ENCODE data around the gene TADA2A.
"Not testable (repeated sequence)": the region's sequence is repeated elsewhere in the genome, so short reads cannot be mapped to it uniquely, and the experiment has no call there.

TADA2A gene

GRCh38 chr17:37429039-37429438, 22.4 kb downstream of the TADA2A start:
- ATAC-seq = no peak
- Mint-ChIP-seq H3K4me1 (peaks cover 22% of the 10 kb centered on the region), H3K4me3 (no peak overlapping the region), H3K9me3 (no peaks in the 10 kb centered on the region), H3K36me3 (peaks cover 86% of the 10 kb centered on the region), H3K27ac (peak overlapping the region; percentile 78)
- DNase-seq (ENCODE audit: low spot score in 2 of 2) = no peak

- H3K4me1 Mint-ChIP-seq = peaks cover 22% of the 10 kb centered on the region
- DNase-seq (ENCODE audit: low spot score in 2 of 2) = no peak
- H3K27ac Mint-ChIP-seq = peak overlapping the region; percentile 78
- no peaks in the 10 kb centered on the region for H3K9me3 Mint-ChIP-seq
- ATAC-seq = no peak
- peak overlapping the region; percentile 21 for H3K4me3 Mint-ChIP-seq
- peaks cover 86% of the 10 kb centered on the region for H3K36me3 Mint-ChIP-seq
Observed at GRCh38 chr17:37429453-37429852, 22.8 kb downstream of the TADA2A start.

- ATAC-seq (peak; percentile 95), DNase-seq (ENCODE audit: low spot score in 2 of 2) (no peak)
- peak overlapping the region; percentile 21 for H3K4me3 Mint-ChIP-seq
- no peaks in the 10 kb centered on the region for H3K9me3 Mint-ChIP-seq
- peak overlapping the region; percentile 78 for H3K27ac Mint-ChIP-seq
- peaks cover 85% of the 10 kb centered on the region for H3K36me3 Mint-ChIP-seq
- peaks cover 22% of the 10 kb centered on the region for H3K4me1 Mint-ChIP-seq
Observed at GRCh38 chr17:37430051-37430627, 23.5 kb downstream of the TADA2A start.

GRCh38 chr17:37432671-37433070, 26.0 kb downstream of the TADA2A start:
- Mint-ChIP-seq H3K27ac (no peak overlapping the region), H3K4me3 (no peak overlapping the region), H3K4me1 (peaks cover 22% of the 10 kb centered on the region), H3K36me3 (peaks cover 82% of the 10 kb centered on the region), H3K9me3 (no peaks in the 10 kb centered on the region)
- DNase-seq (ENCODE audit: low spot score in 2 of 2) = no peak
- no peak for ATAC-seq

GRCh38 chr17:37438141-37438540, 31.5 kb downstream of the TADA2A start:
- no peaks in the 10 kb centered on the region for H3K4me1 Mint-ChIP-seq
- H3K36me3 Mint-ChIP-seq = peaks cover 94% of the 10 kb centered on the region
- ATAC-seq (no peak), DNase-seq (ENCODE audit: low spot score in 2 of 2) (no peak)
- H3K9me3 Mint-ChIP-seq = no peaks in the 10 kb centered on the region
- H3K27ac Mint-ChIP-seq = peak overlapping the region; percentile 70
- no peak overlapping the region for H3K4me3 Mint-ChIP-seq

GRCh38 chr17:37440424-37440823, 33.7 kb downstream of the TADA2A start:
- ATAC-seq (no peak), DNase-seq (ENCODE audit: low spot score in 2 of 2) (no peak)
- peak overlapping the region; percentile 10 for H3K27ac Mint-ChIP-seq
- H3K36me3 Mint-ChIP-seq = peaks cover 98% of the 10 kb centered on the region
- no peak overlapping the region for H3K4me3 Mint-ChIP-seq
- no peaks in the 10 kb centered on the region for H3K4me1 Mint-ChIP-seq
- H3K9me3 Mint-ChIP-seq = no peaks in the 10 kb centered on the region

- not testable (repeated sequence) for DNase-seq (ENCODE audit: low spot score in 2 of 2); H3K27ac Mint-ChIP-seq; H3K9me3 Mint-ChIP-seq; H3K4me3 Mint-ChIP-seq; H3K4me1 Mint-ChIP-seq; ATAC-seq
- H3K36me3 Mint-ChIP-seq = peaks cover 98% of the 10 kb centered on the region
Observed at GRCh38 chr17:37441369-37442014, 34.8 kb downstream of the TADA2A start.

- Mint-ChIP-seq H3K4me1 (peaks cover 6% of the 10 kb centered on the region), H3K36me3 (peaks cover 97% of the 10 kb centered on the region), H3K27ac (no peak overlapping the region), H3K9me3 (no peaks in the 10 kb centered on the region), H3K4me3 (no peak overlapping the region)
- DNase-seq (ENCODE audit: low spot score in 2 of 2) (no peak), ATAC-seq (no peak)
Observed at GRCh38 chr17:37446027-37446426, 39.3 kb downstream of the TADA2A start.

GRCh38 chr17:37447641-37448040, 41.0 kb downstream of the TADA2A start:
- Mint-ChIP-seq H3K27ac (peak overlapping the region; percentile 21), H3K4me1 (peaks cover 6% of the 10 kb centered on the region), H3K9me3 (no peaks in the 10 kb centered on the region), H3K36me3 (peaks cover 95% of the 10 kb centered on the region), H3K4me3 (no peak overlapping the region)
- DNase-seq (ENCODE audit: low spot score in 2 of 2) = no peak
- peak; percentile 90 for ATAC-seq

GRCh38 chr17:37450112-37450511, 43.4 kb downstream of the TADA2A start:
- DNase-seq (ENCODE audit: low spot score in 2 of 2) (no peak), ATAC-seq (no peak)
- Mint-ChIP-seq H3K27ac (no peak overlapping the region), H3K4me1 (peaks cover 6% of the 10 kb centered on the region), H3K9me3 (no peaks in the 10 kb centered on the region), H3K36me3 (peaks cover 83% of the 10 kb centered on the region), H3K4me3 (no peak overlapping the region)

- DNase-seq (ENCODE audit: low spot score in 2 of 2); H3K9me3 Mint-ChIP-seq; H3K4me1 Mint-ChIP-seq; H3K4me3 Mint-ChIP-seq; ATAC-seq; H3K27ac Mint-ChIP-seq: not testable (repeated sequence)
- H3K36me3 Mint-ChIP-seq = peaks cover 66% of the 10 kb centered on the region
Observed at GRCh38 chr17:37457801-37458200, 51.1 kb downstream of the TADA2A start.

GRCh38 chr17:37458805-37459204, 52.1 kb downstream of the TADA2A start:
- Mint-ChIP-seq H3K9me3 (no peaks in the 10 kb centered on the region), H3K4me1 (peaks cover 4% of the 10 kb centered on the region), H3K4me3 (no peak overlapping the region), H3K36me3 (peaks cover 66% of the 10 kb centered on the region), H3K27ac (no peak overlapping the region)
- no peak for DNase-seq (ENCODE audit: low spot score in 2 of 2)
- no peak for ATAC-seq

- Mint-ChIP-seq H3K9me3 (no peaks in the 10 kb centered on the region), H3K4me1 (peaks cover 4% of the 10 kb centered on the region), H3K36me3 (peaks cover 84% of the 10 kb centered on the region), H3K4me3 (no peak overlapping the region), H3K27ac (peak overlapping the region; percentile 43)
- DNase-seq (ENCODE audit: low spot score in 2 of 2) (no peak), ATAC-seq (peak; percentile 74)
Observed at GRCh38 chr17:37461668-37462067, 55.0 kb downstream of the TADA2A start.

- peaks cover 90% of the 10 kb centered on the region for H3K36me3 Mint-ChIP-seq
- no peak overlapping the region for H3K27ac Mint-ChIP-seq
- H3K9me3 Mint-ChIP-seq = no peaks in the 10 kb centered on the region
- peaks cover 4% of the 10 kb centered on the region for H3K4me1 Mint-ChIP-seq
- no peak for DNase-seq (ENCODE audit: low spot score in 2 of 2)
- ATAC-seq = no peak
- H3K4me3 Mint-ChIP-seq = no peak overlapping the region
Observed at GRCh38 chr17:37462492-37462891, 55.8 kb downstream of the TADA2A start.

GRCh38 chr17:37463039-37463438, 56.4 kb downstream of the TADA2A start:
- H3K27ac Mint-ChIP-seq = no peak overlapping the region
- peaks cover 4% of the 10 kb centered on the region for H3K4me1 Mint-ChIP-seq
- H3K9me3 Mint-ChIP-seq = no peaks in the 10 kb centered on the region
- ATAC-seq (no peak), DNase-seq (ENCODE audit: low spot score in 2 of 2) (no peak)
- H3K36me3 Mint-ChIP-seq = peaks cover 90% of the 10 kb centered on the region
- H3K4me3 Mint-ChIP-seq = no peak overlapping the region

GRCh38 chr17:37465069-37465616, 58.5 kb downstream of the TADA2A start:
- peak; percentile 39 for ATAC-seq
- Mint-ChIP-seq H3K36me3 (peaks cover 95% of the 10 kb centered on the region), H3K4me3 (no peak overlapping the region), H3K9me3 (no peaks in the 10 kb centered on the region), H3K27ac (peak overlapping the region; percentile 54), H3K4me1 (peaks cover 4% of the 10 kb centered on the region)
- DNase-seq (ENCODE audit: low spot score in 2 of 2) = no peak

All from stimulated activated effector memory CD8-positive, alpha-beta T cell treated with anti-CD3 and anti-CD28 coated beads, Interleukin-12 subunit alpha, Interleukin-12 subunit beta, amount 100 ng/mL, for 72 hours (primary cell).